H1 (cell line): ENCODE results near the gene CDKL4. TPM values are rescaled to one million over a fixed set of nuclear protein-coding genes. Genes with fewer than 3 reads are reported as not detected.

ENCODE experiments used
- CTCF ChIA-PET: fragments of 300-600 bp; sonication (Branson Sonifier 250); formaldehyde crosslinking; loops from one replicate; lab custom pipeline; 2021; ENCODE audit not compliant: partially characterized antibody; lab: Charles Lee
- POLR2A ChIA-PET: fragments of 300-600 bp; sonication (Branson Sonifier 250); formaldehyde crosslinking; loops from one replicate; lab custom pipeline; 2021; ENCODE audit warnings: inconsistent platforms; ENCODE audit not compliant: partially characterized antibody; lab: Charles Lee
- DNase-seq, 2 experiments: peaks; one replicate each; pipeline versions ENCODE4 v3.0.0 to v3.0.0-alpha.2; 2010 to 2022; ENCODE audit warnings: low spot score in 2 of 2, low read depth in 1 of 2, mixed read lengths in 1 of 2
- FAIRE-seq: peaks from 2 replicates; lab custom pipeline; 2011; peaks lifted over from hg19 to GRCh38; lab: Jason Lieb, UNC
- H2AFZ ChIP-seq: 2 replicates; pipeline ENCODE4 v1.8.1; 2012; ENCODE audit warnings: low read length, inconsistent platforms
- H2AK5ac ChIP-seq: 2 replicates; pipeline ENCODE4 v1.6.1; 2013; ENCODE audit warnings: low read depth, low read length
- H2BK120ac ChIP-seq: replicated peaks from 2 replicates; pipeline ENCODE3; 2013; ENCODE audit warnings: low read depth, low read length, inconsistent platforms
- H2BK12ac ChIP-seq: 2 replicates; pipeline ENCODE4 v1.6.1; 2013; ENCODE audit warnings: low read depth, low read length
- H2BK15ac ChIP-seq: 2 replicates; pipeline ENCODE4 v1.6.1; 2013; ENCODE audit warnings: low read length
- H2BK20ac ChIP-seq: 2 replicates; pipeline ENCODE4 v1.6.1; 2013; ENCODE audit warnings: low read length
- H2BK5ac ChIP-seq: 2 replicates; pipeline ENCODE4 v1.6.1; 2013; ENCODE audit warnings: low read depth, low read length
- H3K14ac ChIP-seq: 2 replicates; pipeline ENCODE4 v1.6.1; 2013; ENCODE audit warnings: inconsistent platforms; ENCODE audit not compliant: insufficient read length
- H3K18ac ChIP-seq: 2 replicates; pipeline ENCODE4 v1.6.1; 2013; ENCODE audit warnings: low read length; ENCODE audit errors: extremely low read depth
- H3K23ac ChIP-seq: 2 replicates; pipeline ENCODE4 v1.6.1; 2013; ENCODE audit warnings: inconsistent platforms; ENCODE audit not compliant: insufficient read length
- H3K23me2 ChIP-seq: 2 replicates; pipeline ENCODE4 v1.6.1; 2013; ENCODE audit warnings: low read depth, low read length
- H3K27ac ChIP-seq: 2 replicates; pipeline ENCODE4 v1.6.1; 2011; ENCODE audit warnings: low read depth, low read length, inconsistent platforms
- H3K27me3 ChIP-seq, 4 experiments: replicated peaks in 1 of 4; 1 replicate in 1 of 4; 2 replicates in 3 of 4; pipeline versions ENCODE4 v1.6.1 to v1.8.1; 2011 to 2013; ENCODE audit warnings: low read length in 3 of 4, mild to moderate bottlenecking in 3 of 4, inconsistent platforms in 2 of 4, mixed read lengths in 2 of 4, moderate library complexity in 1 of 4; ENCODE audit not compliant: control insufficient read depth in 3 of 4, insufficient read depth in 3 of 4; ENCODE audit errors: extremely low read depth in 1 of 4
- H3K36me3 ChIP-seq, 4 experiments: 2 replicates each; pipeline versions ENCODE4 v1.6.1 to v1.8.1; 2011 to 2013; ENCODE audit warnings: mild to moderate bottlenecking in 4 of 4, low read length in 3 of 4, moderate library complexity in 2 of 4, control low read depth in 1 of 4, inconsistent platforms in 1 of 4; ENCODE audit not compliant: insufficient read depth in 4 of 4, control insufficient read depth in 2 of 4
- H3K4ac ChIP-seq: replicated peaks from 2 replicates; pipeline ENCODE3; 2013; ENCODE audit warnings: low read length, low read depth, mixed read lengths, inconsistent platforms; ENCODE audit not compliant: insufficient read length
- H3K4me1 ChIP-seq, 4 experiments: replicated peaks in 1 of 4; 1 replicate in 1 of 4; 2 replicates in 3 of 4; pipeline versions ENCODE4 v1.6.1 to v1.8.1; 2011 to 2013; ENCODE audit warnings: low read length in 3 of 4, inconsistent platforms in 2 of 4, mixed read lengths in 1 of 4; ENCODE audit not compliant: insufficient read depth in 4 of 4, control insufficient read depth in 3 of 4
- H3K4me2 ChIP-seq, 2 experiments: 2 replicates each; pipeline versions ENCODE4 v1.6.1 to v1.8.1; 2011 to 2013; ENCODE audit warnings: low read depth in 2 of 2, low read length in 2 of 2, control low read depth in 1 of 2, inconsistent platforms in 1 of 2, mild to moderate bottlenecking in 1 of 2; ENCODE audit not compliant: insufficient read depth in 1 of 2
- H3K4me3 ChIP-seq, 4 experiments: fragments of 200-600, 300-600 bp in 1 of 4; sonication (generic), shearing (Covaris generic), sonication (Bioruptor Twin) in 1 of 4; 2 replicates each; pipeline versions ENCODE4 v1.5.1 to v1.8.1; 2011 to 2016; ENCODE audit warnings: low read length in 4 of 4, low read depth in 3 of 4, control low read depth in 2 of 4, inconsistent platforms in 2 of 4, mild to moderate bottlenecking in 2 of 4, mixed read lengths in 1 of 4, moderate library complexity in 1 of 4; ENCODE audit not compliant: insufficient read depth in 2 of 4; ENCODE audit errors: extremely low read depth in 1 of 4
- H3K56ac ChIP-seq: replicated peaks from 2 replicates; pipeline ENCODE3; 2013; ENCODE audit warnings: low read depth, mild to moderate bottlenecking, mixed read lengths, low read length, inconsistent platforms; ENCODE audit not compliant: insufficient read length
- H3K79me1 ChIP-seq: 2 replicates; pipeline ENCODE4 v1.6.1; 2013; ENCODE audit warnings: low read depth, low read length, control low read depth
- H3K79me2 ChIP-seq, 2 experiments: 2 replicates each; pipeline versions ENCODE4 v1.6.1 to v1.8.1; 2012 to 2013; ENCODE audit warnings: low read length in 2 of 2, mild to moderate bottlenecking in 2 of 2, inconsistent platforms in 1 of 2; ENCODE audit not compliant: insufficient read depth in 2 of 2, control insufficient read depth in 1 of 2
- H3K9ac ChIP-seq, 4 experiments: replicated peaks in 1 of 4; 1 replicate in 1 of 4; 2 replicates in 3 of 4; pipeline versions ENCODE4 v1.6.1 to v1.8.1; 2011 to 2013; ENCODE audit warnings: low read depth in 3 of 4, low read length in 3 of 4, control low read depth in 2 of 4, mild to moderate bottlenecking in 2 of 4, moderate library complexity in 2 of 4, inconsistent platforms in 1 of 4; ENCODE audit errors: extremely low read depth in 1 of 4
- H3K9me3 ChIP-seq, 2 experiments: 2 replicates each; pipeline versions ENCODE4 v1.6.1 to v1.8.1; 2012 to 2013; ENCODE audit warnings: mild to moderate bottlenecking in 2 of 2, moderate library complexity in 2 of 2, control low read depth in 1 of 2, inconsistent platforms in 1 of 2, low read depth in 1 of 2, low read length in 1 of 2, mixed read lengths in 1 of 2; ENCODE audit not compliant: insufficient read depth in 2 of 2
- H4K20me1 ChIP-seq, 2 experiments: replicated peaks in 1 of 2; 2 replicates each; pipeline versions ENCODE3 to v1.8.1; 2011 to 2013; ENCODE audit warnings: inconsistent platforms in 2 of 2, low read length in 2 of 2, mild to moderate bottlenecking in 1 of 2; ENCODE audit not compliant: insufficient read depth in 2 of 2, control insufficient read depth in 1 of 2
- H4K5ac ChIP-seq: 2 replicates; pipeline ENCODE4 v1.6.1; 2013; ENCODE audit warnings: low read length, low read depth, mixed read lengths, inconsistent platforms; ENCODE audit not compliant: insufficient read length
- H4K8ac ChIP-seq: 2 replicates; pipeline ENCODE4 v1.8.0; 2013; ENCODE audit warnings: mild to moderate bottlenecking, moderate library complexity, low read length, inconsistent platforms; ENCODE audit not compliant: insufficient read depth; ENCODE audit errors: extremely low read depth
- H4K91ac ChIP-seq: replicated peaks from 2 replicates; pipeline ENCODE3; 2013; ENCODE audit warnings: low read length, mixed read lengths, inconsistent platforms; ENCODE audit not compliant: insufficient read length
- BACH1 ChIP-seq: IDR thresholded peaks from 2 replicates; pipeline ENCODE4 v1.6.1; 2012; ENCODE audit warnings: low read length, improper control_type of control experiment
- CEBPB ChIP-seq: IDR thresholded peaks from 2 replicates; pipeline ENCODE4 v1.6.1; 2012; ENCODE audit warnings: low read depth, low read length
- EZH2 ChIP-seq: fragments of 200-600 bp; sonication (generic); IDR thresholded peaks from 2 replicates; pipeline ENCODE4 v1.7.1; 2012; ENCODE audit warnings: low read depth, mild to moderate bottlenecking, moderate library complexity, low read length, inconsistent platforms; ENCODE audit not compliant: severe bottlenecking
- FOSL1 ChIP-seq: IDR thresholded peaks from 2 replicates; pipeline ENCODE4 v1.6.1; 2011; ENCODE audit warnings: mild to moderate bottlenecking, low read depth, low read length, moderate library complexity; ENCODE audit not compliant: insufficient read depth
- GTF2F1 ChIP-seq: IDR thresholded peaks from 2 replicates; pipeline ENCODE4 v1.6.1; 2012; ENCODE audit warnings: low read depth, low read length, improper control_type of control experiment, borderline replicate concordance
- HDAC2 ChIP-seq, 2 experiments: fragments of 300-600 bp in 1 of 2; sonication (generic) in 1 of 2; IDR thresholded peaks; 2 replicates each; pipeline ENCODE4 v1.6.1; 2011 to 2012; ENCODE audit warnings: low read depth in 2 of 2, low read length in 2 of 2, mild to moderate bottlenecking in 2 of 2, moderate library complexity in 2 of 2, borderline replicate concordance in 1 of 2, inconsistent platforms in 1 of 2
- POLR2A ChIP-seq, 2 experiments: IDR thresholded peaks; 1 replicate in 1 of 2; 2 replicates in 1 of 2; pipeline ENCODE4 v1.6.1; 2011; ENCODE audit warnings: low read depth in 2 of 2, low read length in 2 of 2, mild to moderate bottlenecking in 2 of 2; ENCODE audit errors: control extremely low read depth in 1 of 2
- POU5F1 ChIP-seq: IDR thresholded peaks from 2 replicates; pipeline ENCODE4 v1.6.1; 2011; ENCODE audit warnings: low read depth, mild to moderate bottlenecking, low read length, moderate library complexity
- RBBP5 ChIP-seq: IDR thresholded peaks from 2 replicates; pipeline ENCODE4 v1.7.1; 2012; ENCODE audit warnings: low read depth, mild to moderate bottlenecking, inconsistent platforms, low read length, moderate library complexity, borderline replicate concordance
- SP1 ChIP-seq: IDR thresholded peaks from 2 replicates; pipeline ENCODE4 v1.6.1; 2011; ENCODE audit warnings: low read depth, low read length
- TBP ChIP-seq: IDR thresholded peaks from 2 replicates; pipeline ENCODE4 v1.6.1; 2011; ENCODE audit warnings: low read depth, low read length, improper control_type of control experiment
- WGBS, 2 experiments: shearing (Covaris generic) in 1 of 2; methylation state at CpG; one replicate each; pipeline versions ENCODE4 v1.1.6 to v1.1.7; 2013 to 2015; ENCODE audit warnings: low lambda C conversion rate in 2 of 2, mixed read lengths in 2 of 2, inconsistent platforms in 1 of 2, low coverage in 1 of 2, missing lambda C conversion rate in 1 of 2; ENCODE audit not compliant: insufficient replicate concordance in 2 of 2, insufficient coverage in 1 of 2, insufficient read length in 1 of 2; ENCODE audit errors: extremely low coverage in 1 of 2, missing lambda C conversion rate in 1 of 2; 5-methylcytosine and 5-hydroxymethylcytosine counted together
- polyA plus RNA-seq, 7 experiments: library from polyadenylated mRNA; depleted of rRNA in 3 of 7; stranded (reverse) in 5 of 7; unstranded in 2 of 7; fragments of >200 nt in 5 of 7; fragments of 200-250 nt in 2 of 7; gene quantifications; 1 replicate in 5 of 7; 2 replicates in 1 of 7; 4 replicates in 1 of 7; pipeline versions ENCODE4 v1.2.1 to v1.2.3, GENCODE V29; 2011 to 2013; ENCODE audit warnings: missing spikeins in 2 of 7, mixed read lengths in 2 of 7
- total RNA-seq: library from RNA; stranded (reverse); fragmentation: NEBNext Ultra II Directional; extraction: Animal tissue kit (Norgen Biotek cat#: 25700); gene quantifications from 2 replicates; pipeline ENCODE4 v1.2.1, GENCODE V29; 2021
- TF ChIP-seq, protein P1 (sequence below): IDR thresholded peaks from 2 replicates; pipeline ENCODE4 v1.6.1; 2011; ENCODE audit warnings: low read length, improper control_type of control experiment
- TF ChIP-seq, protein P2 (sequence below): IDR thresholded peaks from 2 replicates; pipeline ENCODE4 v1.6.1; 2011; ENCODE audit warnings: low read depth, mild to moderate bottlenecking, low read length; ENCODE audit not compliant: insufficient read depth

Gene CDKL4
- total and polyA plus RNA-seq, 2 of the 8 experiments (the other 6 are each of a cell fraction or from before 2014, with no cell fraction given) = not detected

DNA sequence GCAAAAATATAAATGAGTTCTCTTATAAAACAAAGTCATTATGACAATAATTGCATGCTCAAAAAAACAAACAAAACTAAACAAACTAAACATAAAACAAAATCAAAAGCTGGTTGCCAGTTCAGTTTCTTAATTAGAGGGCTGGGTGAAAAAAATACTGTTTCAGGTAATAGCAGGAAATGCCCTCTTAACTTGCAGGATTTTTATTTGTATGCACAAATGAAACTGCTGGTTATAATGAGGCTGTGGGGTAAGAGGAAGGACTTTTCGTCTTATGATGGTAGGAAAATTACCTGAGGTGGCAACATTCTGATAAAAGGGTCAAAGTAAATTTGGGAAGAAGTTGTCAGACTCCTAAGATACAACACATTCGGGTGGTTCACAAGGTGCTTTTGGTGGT is 21.5 kb upstream of the CDKL4 start:
- no peaks in the 10 kb centered on the region for H4K20me1 ChIP-seq
- H2BK15ac ChIP-seq = no peak overlapping the region
- no peak overlapping the region for H3K18ac ChIP-seq
- H3K79me2 ChIP-seq = no peaks in the 10 kb centered on the region
- no peaks in the 10 kb centered on the region for H3K9me3 ChIP-seq
- H3K14ac ChIP-seq = no peak overlapping the region
- peaks cover 0 to 13% (median 2%) of the 10 kb centered on the region in 4 experiments; a peak in 3 of 8 replicates for H3K36me3 ChIP-seq
- no peak overlapping the region for H2AK5ac ChIP-seq
- no peak overlapping the region for H3K4me2 ChIP-seq
- no peak overlapping the region for H2AFZ ChIP-seq
- DNase-seq (no peak), FAIRE-seq (no peak)
- WGBS, 2 experiments = 93% methylated on average over 2 of the region's 2 CpGs; no CpG with 5 or more reads in 1 of the 2 experiments
- ChIA-PET CTCF (interaction anchor here (1.4 kb wide), 1 partner anchor 16 kb away, joined by 3 read pairs; no protein-coding TSS in a partner anchor), POLR2A (no interaction called here)
- H3K27ac ChIP-seq = no peak overlapping the region
- no peaks in the 10 kb centered on the region for H3K23me2 ChIP-seq
- H2BK5ac ChIP-seq = no peak overlapping the region
- no peak overlapping the region for H3K4me3 ChIP-seq
- H3K27me3 ChIP-seq = no peaks in the 10 kb centered on the region
- no peak overlapping the region for H2BK20ac ChIP-seq
- no peak overlapping the region for H3K23ac ChIP-seq
- H4K5ac ChIP-seq = no peak overlapping the region
- H2BK12ac ChIP-seq = no peak overlapping the region
- H3K4me1 ChIP-seq = no peaks in the 10 kb centered on the region
- H3K9ac ChIP-seq = no peak overlapping the region
- H3K56ac ChIP-seq = no peak overlapping the region
- no peak overlapping the region for H4K91ac ChIP-seq
- H3K79me1 ChIP-seq = no peaks in the 10 kb centered on the region
- H3K4ac ChIP-seq = no peak overlapping the region
- H2BK120ac ChIP-seq = no peak overlapping the region
- no peak overlapping the region for H4K8ac ChIP-seq
- TF ChIP-seq, protein P1, sequence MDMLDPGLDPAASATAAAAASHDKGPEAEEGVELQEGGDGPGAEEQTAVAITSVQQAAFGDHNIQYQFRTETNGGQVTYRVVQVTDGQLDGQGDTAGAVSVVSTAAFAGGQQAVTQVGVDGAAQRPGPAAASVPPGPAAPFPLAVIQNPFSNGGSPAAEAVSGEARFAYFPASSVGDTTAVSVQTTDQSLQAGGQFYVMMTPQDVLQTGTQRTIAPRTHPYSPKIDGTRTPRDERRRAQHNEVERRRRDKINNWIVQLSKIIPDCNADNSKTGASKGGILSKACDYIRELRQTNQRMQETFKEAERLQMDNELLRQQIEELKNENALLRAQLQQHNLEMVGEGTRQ = no peak
- TF ChIP-seq EZH2 (no peak), GTF2F1 (no peak), POU5F1 (no peak), BACH1 (no peak), RBBP5 (no peak), SP1 (no peak), CEBPB (no peak), TBP (no peak), FOSL1 (no peak), POLR2A (IDR thresholded peaks at IDR 0.05; ENCODE audit: control extremely low read depth in 1 of 2, low read depth in 2 of 2, low read length in 2 of 2) (no peak), HDAC2 (IDR thresholded peaks at IDR 0.05; ENCODE audit: borderline replicate concordance in 1 of 2, low read depth in 2 of 2, low read length in 2 of 2) (no peak)
- TF ChIP-seq, protein P2, sequence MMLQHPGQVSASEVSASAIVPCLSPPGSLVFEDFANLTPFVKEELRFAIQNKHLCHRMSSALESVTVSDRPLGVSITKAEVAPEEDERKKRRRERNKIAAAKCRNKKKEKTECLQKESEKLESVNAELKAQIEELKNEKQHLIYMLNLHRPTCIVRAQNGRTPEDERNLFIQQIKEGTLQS = no peak
